ENCODE results near the gene CRYBA2.

CRYBA2 gene

GRCh38 chr2:218981390-218981880, 11.8 kb downstream of the CRYBA2 start:
- no peak for DNase-seq

- DNase-seq = no peak
Observed at GRCh38 chr2:218980735-218981389, 12.4 kb downstream of the CRYBA2 start.

DNA sequence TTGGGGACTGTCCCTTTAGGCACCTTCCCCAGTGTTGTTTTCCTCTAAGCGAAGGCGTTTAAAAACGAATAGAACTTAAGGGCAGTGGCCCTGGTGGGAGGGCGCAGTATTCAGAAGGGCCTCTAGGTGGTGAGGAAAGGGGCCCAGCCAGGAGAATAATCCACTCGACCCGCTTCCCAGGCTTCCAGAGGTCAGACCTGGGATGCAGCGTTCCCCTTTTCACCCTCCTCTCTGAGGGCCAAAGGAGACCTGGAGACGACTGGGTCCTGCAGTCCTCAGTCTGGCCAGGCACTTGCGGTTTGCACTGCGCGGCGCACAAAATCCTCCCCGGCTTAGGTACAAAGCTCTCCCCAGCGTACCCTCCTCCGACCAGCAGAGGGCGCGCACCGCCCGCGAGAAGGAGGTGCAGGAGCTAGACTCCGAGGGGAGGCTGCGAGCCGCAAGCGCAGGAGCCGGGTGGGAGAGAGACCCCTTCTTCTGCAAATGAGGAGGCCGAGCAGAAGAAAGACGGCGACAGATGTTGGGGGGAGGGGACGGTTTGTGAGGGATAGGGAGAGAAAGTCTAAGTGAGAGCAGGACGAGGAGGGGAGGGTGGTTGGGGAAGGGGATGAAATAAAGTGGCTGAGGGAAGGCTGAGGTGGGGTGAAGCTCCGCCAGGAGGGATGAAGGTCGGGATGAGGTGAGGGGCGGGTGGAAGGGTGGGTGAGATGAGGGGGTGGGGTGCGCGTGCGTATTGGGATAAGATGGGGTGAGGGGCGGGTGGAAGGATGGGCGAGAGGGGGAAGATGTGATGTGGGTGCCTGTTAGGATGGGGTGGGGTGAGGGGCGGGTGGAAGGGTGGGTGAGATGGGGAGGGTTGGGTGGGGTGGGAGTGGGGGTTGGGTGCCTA, 13.1 kb downstream of the CRYBA2 start:
- DNase-seq = peak; percentile 85

DNA sequence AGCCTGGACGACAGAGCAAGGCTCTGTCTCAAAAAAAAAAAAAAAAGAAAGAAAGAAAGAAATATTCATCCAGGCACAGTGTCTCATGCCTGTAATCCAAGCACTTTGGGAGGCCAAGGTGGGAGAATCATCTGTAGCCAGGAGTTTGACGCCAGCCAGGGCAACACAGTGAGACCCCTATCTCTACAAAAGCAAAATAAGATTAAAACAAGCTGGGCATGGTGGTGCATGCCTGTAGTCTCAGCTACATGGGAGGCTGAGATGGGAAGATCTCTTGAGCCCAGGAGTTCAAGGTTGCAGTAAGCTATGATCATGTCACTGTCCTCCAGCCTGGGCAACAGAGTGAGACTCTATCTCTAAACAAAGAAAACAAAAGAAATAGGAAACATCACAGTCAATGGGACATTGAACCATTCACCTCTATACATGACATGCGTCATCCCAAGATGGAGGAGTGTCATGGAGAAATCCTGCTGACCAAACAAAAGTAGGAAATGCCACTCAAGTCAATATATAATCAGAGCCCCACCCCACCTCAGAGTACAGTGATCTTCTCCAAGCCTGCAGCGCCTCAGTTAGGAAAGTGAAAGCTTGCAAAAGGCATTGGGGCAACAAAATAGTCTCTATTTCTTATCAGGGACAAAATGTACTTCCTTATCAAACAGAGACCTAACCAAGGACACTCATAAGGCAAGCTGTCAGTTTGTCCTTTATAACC, 18.0 kb downstream of the CRYBA2 start:
- no peak for DNase-seq

GRCh38 chr2:218970894-218971293, 22.3 kb downstream of the CRYBA2 start:
- DNase-seq = no peak

DNA sequence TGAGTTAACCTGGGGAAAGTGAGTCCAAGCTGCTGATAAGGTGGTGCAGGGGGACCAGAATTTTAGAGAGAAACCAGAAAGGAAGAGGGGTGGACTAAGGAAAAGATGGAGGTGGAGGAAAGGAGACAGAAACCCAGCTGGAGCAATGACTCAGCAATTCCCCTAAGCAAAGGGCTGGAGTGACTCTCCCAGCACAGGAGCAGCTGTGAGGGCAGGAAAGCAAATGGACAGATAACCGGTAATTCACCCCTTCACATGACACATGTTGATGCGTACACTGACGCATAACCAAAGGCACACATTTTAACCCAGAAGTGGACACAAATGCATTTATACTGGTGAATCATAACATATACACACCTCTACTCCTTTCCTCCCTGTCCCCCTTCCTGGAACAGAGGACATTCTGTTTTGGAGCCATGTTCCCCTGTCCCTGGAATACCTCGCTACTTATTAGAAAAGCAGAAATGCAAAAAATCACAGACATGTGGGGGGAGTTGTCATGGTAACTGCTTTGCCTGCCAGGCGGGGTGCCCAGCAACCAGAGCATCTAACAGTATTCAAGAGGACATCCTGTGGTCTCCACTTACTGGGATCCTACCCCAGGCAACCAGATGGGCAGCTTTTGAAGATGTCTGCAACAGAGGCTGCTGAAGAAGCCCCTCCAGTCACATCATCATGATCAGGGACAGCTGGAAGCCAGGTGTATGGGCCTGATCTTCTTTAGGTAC, 29.0 kb downstream of the CRYBA2 start:
- no peak for DNase-seq

- DNase-seq = no peak
Observed at GRCh38 chr2:218963601-218964000, 29.6 kb downstream of the CRYBA2 start.

DNA sequence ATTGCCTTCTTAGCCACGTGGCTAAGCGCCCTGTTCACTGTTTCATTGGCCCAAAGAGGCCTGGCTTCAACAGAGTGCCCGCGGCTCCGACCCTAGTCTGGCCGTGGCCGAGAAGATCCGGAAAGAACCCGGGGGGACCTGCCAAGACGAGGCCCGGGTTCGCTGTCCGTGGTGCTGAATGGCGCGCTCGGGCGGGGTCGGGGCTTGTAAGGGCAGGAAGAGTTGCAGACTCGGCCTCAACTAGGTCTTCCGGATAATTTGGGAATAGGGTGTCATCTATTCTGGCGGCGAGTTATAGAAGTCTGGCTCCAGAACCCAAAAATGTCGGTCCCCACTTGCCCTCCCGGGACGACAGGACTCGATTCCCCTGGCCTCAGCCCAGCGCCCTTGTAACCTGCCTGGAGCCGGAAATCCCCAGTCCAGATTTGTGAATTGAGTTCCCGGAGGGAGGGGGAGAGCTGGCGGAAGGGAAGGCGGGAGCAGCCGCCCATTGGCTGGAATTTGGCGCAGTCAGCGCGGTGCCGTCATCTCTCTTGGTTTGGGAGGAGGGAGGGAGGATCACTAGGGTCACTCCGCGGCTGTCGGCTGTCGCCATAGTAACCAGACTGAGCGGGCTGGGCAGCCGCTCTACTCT, 30.2 kb downstream of the CRYBA2 start:
- peak; percentile 63 for DNase-seq

- peak; percentile 21 for DNase-seq
Observed at GRCh38 chr2:218961651-218962570, 31.3 kb downstream of the CRYBA2 start.

GRCh38 chr2:218961229-218961628, 32.0 kb downstream of the CRYBA2 start:
- DNase-seq = no peak

GRCh38 chr2:218960309-218961165, 32.7 kb downstream of the CRYBA2 start:
- no peak for DNase-seq

- DNase-seq = no peak
Observed at GRCh38 chr2:218959761-218960308, 33.4 kb downstream of the CRYBA2 start.

DNA sequence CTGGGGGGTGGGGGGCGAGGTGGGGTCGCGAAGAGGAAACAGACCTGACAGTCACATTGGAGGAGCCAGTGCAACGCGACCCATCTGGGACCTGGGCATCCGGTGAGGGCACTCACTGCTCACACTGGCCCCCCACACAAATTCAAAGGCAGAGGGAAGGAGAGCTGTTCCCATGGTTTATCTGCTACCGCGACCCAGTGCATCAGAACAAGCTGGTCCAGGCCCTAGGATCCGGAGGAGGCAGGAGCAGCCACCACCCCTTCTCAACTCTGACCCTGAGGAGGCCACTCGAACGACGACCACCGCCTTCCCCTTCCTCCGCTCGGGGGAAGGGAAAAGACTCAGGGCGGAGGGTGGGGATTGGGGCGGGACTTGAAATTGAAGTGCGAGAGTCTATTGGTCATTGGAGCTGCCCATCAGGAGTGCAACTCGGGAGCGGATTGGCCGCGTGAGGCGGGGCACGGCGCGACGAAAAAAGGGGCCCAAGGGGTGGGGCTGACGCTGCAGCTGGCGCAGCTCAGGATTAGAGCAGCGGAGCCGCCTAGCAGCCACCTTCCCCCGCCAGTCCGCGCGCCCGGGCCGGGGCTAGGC, 34.0 kb downstream of the CRYBA2 start, which contains the start of gene CDK5R2:
Gene CDK5R2 (plus strand): TSS at position 526 of the 591 bp plus-strand sequence. CDS start 155 bp downstream, outside the sequence.
- DNase-seq = peak; percentile 58

DNA sequence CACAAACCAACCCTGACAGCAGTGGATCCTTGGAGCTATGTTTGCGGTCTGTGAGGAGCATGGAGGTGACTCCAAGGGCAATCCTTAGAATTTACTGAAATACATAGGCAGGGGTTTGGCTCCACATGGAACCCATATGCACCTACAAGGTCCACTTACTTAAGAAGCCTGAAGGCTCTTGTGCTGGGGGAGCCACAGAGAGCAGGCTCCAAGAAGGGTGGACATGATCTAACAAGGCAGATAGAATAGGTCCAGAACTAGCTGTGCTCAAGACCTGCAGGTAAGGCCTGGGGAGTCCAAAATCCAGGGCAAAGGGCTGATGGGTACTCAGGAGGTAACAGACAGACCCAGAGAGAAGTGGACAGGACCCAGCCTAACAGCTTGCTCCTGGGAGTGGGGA, 34.9 kb downstream of the CRYBA2 start:
- no peak for DNase-seq

DNA sequence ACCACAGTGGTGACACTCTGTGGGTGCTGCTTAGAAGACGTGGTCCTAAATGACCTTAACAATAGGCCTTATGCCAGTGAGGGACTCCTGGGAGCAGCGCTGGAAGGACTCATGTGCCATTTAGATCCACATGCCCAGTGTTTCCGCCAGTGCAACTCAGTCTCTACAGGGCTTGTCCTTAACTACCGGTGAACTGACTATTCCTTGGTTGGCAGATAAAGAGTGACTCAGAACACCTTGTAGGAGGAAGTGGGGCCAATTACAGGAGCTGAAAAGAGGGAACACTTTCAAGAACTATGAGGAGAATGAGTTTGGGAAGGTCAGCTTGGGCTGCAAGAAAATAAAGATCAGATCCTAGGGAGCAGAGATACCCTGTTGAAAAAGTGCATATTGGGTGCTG, 35.6 kb downstream of the CRYBA2 start:
- DNase-seq = no peak

DNA sequence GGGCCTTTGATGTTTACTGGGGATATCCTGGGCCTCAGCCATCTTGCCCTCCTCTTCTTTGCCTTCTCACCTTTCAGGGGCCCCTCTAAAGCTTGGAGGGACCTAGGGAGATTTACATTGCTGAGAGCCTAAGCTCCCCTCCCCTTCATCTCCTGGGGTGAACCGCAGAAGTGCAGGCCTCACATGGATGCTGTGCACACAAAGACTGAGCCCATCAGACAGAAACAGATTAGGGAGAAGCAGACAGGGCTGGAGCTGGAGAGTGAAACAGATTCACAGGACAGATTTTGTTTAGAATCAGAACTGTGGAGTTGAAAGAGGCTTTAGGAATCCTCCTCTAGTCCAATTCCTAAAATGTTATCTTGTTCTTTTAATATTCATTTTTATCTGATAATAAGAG, 37.2 kb downstream of the CRYBA2 start:
- DNase-seq = no peak

GRCh38 chr2:218954541-218955300, 38.5 kb downstream of the CRYBA2 start:
- DNase-seq = no peak

GRCh38 chr2:218953366-218953954, 39.8 kb downstream of the CRYBA2 start:
- no peak for DNase-seq

All from CD4-positive, alpha-beta T cell treated with Interleukin-17A for 4 hours (primary cell).